ENCODE measurements around the gene CYP2C18.
"Not testable (repeated sequence)": the region's sequence is repeated elsewhere in the genome, so short reads cannot be mapped to it uniquely, and the experiment has no call there.

The CYP2C18 gene

DNA sequence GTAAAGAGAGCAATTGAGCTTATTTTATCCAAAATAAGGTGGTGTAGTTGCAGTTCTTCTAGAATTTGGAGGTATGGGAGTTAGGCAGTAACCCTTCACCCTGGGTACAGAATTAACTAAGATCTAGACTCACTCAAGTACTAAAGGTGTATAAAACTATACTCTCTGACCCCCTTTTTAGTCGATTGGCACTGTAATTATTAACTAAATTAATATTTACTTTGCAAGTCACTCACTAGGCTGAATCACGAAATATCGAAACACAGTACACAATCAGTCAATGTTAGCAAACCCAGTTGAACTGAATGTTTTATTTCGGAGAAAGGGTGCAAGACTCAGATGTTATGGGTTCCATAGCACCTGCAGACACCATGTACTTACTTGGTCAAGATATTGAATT is 64.3 kb downstream of the CYP2C18 start:
- DNase-seq (ENCODE audit: low spot score) = no peak

DNA sequence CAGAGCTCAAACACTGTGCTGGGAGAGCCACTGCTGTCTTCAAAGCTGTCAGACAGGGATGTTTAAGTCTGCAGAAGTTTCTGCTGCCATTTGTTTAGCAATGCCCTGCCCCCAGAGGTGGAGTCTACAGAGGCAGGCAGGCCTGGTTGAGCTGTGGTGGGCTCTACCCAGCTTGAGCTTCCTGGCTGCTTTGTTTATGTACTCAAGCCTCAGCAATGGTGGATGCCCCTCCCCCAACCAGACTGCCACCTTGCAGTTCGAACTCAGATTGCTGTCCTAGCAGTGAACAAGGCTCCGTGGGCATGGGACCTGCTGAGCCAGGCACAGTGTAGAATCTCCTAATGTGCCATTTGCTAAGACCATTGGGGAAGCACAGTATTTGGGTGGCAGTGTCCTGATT is 74.4 kb downstream of the CYP2C18 start:
- DNase-seq (ENCODE audit: low spot score) = no peak

DNA sequence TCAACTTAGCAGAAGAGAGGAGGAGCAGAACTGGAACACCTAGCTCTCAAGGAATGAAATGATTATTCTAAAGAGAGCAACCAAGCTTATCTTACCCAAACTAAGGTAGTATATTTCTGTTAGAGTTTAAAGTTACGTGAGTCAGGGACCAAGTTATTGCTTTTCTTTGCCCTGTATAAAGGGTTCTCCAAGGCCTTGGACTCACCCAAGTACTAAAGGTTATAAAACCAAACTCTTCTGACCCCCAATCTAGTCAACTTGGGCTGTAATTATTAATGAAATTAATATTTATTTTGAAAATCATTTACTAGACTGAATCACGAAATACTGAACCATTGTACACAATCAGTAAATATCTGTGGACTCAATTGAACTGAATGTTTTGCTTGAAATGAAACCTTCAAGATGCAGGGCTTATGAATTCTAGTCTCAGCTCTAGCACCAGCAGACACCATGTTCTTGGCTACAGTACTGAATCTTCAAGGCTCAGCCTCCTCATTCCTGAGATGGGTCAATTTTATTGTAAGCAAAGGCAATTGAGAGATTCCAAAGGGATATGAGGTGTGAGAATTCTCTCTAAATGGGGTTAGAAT is 77.2 kb downstream of the CYP2C18 start:
- DNase-seq (ENCODE audit: low spot score) = no peak

DNA sequence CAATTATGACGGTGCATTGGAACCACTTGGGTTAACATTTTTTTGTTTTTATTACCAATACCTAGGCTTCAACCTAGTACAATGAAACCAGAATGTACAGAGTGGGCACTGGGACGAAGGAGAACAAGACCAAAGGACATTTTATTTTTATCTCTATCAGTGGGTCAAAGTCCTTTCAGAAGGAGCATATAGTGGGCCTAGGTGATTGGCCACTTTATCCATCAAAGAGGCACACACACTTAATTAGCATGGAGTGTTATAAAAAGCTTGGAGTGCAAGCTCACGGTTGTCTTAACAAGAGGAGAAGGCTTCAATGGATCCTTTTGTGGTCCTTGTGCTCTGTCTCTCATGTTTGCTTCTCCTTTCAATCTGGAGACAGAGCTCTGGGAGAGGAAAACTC is 78.9 kb downstream of the CYP2C18 start, which contains the start of gene CYP2C19:
Gene CYP2C19, plus strand, starts transcription at position 289 of the 400 bp plus-strand sequence. Its CDS starts 25 bp downstream, at position 314.
- no peak for DNase-seq (ENCODE audit: low spot score)

DNA sequence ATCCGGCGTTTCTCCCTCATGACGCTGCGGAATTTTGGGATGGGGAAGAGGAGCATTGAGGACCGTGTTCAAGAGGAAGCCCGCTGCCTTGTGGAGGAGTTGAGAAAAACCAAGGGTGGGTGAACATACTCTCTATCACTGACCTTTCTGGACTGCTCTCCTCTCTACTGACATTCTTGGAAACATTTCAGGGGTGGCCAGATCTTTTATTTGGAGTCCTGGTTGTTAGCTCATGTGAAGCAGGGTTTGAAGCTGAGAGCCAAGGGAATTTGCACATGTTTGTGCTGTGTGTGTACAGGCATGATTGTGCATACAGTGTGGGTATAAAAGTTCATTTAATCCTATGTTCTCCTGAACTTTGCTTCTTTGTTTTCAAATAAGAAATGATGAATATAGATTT is 91.9 kb downstream of the CYP2C18 start:
- not testable (repeated sequence) for DNase-seq (ENCODE audit: low spot score)

DNA sequence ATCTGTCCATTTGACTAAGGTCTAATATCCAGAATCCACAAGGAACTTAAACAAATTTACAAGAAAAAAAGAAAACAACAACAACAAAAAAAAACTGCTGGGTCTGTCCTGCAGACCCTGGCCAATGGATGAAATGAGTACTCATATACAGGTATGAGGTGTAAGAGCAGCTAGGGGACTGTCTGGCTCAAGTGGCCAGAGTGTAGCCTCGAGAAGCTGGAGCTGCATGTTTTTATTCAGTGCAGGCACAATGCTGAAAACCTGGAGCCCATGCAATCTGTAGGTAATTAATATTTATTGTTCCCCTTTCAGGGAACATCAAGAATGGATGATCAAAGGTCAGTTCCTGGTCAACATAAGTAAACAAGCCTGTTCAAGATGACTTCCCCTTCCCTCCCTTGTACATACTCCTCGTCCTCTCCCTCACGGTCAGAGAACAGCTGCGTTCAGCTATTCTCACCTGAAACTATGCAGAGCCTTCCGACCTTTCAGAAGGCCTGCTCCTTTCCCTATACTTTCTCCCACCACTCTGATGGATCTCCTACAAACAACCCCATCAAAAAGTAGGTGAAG is 94.4 kb downstream of the CYP2C18 start:
- no peak for DNase-seq (ENCODE audit: low spot score)

DNA sequence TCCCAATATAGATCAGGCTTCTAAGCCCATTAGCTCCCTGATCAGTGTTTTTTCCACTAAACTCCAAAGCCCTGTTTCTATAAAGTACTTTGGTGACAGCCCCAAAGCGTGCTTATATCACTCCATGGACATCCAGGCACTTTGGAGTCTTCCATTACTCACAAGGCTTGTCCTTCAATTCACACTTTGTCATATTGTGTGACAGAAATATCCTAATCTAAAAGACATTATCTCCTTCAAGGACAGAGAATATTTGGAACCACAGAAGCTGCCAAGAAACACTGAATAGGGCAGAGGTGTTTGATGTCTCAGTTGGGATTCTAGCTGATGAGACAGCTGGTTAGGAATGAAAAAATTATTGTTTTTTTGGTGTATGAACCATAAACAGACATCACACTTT is 97.3 kb downstream of the CYP2C18 start:
- DNase-seq (ENCODE audit: low spot score) = no peak

DNA sequence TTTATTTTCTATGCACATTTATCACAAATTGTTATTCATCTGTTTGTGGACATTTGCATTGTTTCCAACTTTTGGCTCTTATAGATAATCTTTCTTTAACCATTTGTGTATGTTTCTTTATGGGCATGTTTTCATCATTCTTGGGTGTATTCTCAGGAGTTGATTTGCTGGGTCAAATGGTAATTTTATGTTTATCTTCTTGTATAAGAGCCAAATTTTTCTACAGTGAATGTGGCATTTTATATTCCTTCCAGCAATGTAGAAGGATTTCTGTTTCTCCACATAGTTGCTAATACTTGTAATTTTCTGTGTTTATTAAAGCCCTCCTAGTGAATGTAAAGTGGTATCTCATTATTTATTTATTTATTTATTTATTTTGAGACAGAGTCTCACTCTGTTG is 100.7 kb downstream of the CYP2C18 start:
- no peak for DNase-seq (ENCODE audit: low spot score)

DNA sequence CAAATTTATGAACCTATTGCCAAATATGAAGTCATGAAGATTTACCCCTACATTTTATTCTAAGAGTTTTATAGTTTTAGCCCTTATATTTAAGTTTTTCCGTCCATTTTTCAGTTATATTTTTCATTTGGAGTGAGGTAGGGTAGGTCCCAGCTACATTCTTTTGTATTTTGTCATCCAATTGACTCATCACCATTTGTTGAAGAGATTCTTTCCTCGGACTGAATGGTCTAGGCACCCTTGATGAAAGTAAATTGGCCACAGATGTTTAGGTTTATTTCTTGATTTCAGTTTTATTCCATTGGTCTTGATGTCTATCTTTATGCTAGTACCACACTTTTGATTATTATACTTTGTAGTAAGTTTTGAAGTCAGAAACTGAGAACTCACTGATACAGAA is 101.7 kb downstream of the CYP2C18 start:
- no peak for DNase-seq (ENCODE audit: low spot score)
